GM10266 (cell line): ENCODE measurements around the gene NCLN.

ENCODE experiments used
- DNase-seq: peaks from one replicate; pipeline ENCODE4 v3.0.0; 2012; ENCODE audit errors: extremely low spot score
- TF ChIP-seq, protein P1 (sequence below): IDR thresholded peaks from 2 replicates; pipeline ENCODE4 v1.5.1; 2012; ENCODE audit warnings: mild to moderate bottlenecking, low read depth; ENCODE audit not compliant: control insufficient read depth, insufficient read depth; ENCODE audit errors: missing control alignments

Gene NCLN

DNA sequence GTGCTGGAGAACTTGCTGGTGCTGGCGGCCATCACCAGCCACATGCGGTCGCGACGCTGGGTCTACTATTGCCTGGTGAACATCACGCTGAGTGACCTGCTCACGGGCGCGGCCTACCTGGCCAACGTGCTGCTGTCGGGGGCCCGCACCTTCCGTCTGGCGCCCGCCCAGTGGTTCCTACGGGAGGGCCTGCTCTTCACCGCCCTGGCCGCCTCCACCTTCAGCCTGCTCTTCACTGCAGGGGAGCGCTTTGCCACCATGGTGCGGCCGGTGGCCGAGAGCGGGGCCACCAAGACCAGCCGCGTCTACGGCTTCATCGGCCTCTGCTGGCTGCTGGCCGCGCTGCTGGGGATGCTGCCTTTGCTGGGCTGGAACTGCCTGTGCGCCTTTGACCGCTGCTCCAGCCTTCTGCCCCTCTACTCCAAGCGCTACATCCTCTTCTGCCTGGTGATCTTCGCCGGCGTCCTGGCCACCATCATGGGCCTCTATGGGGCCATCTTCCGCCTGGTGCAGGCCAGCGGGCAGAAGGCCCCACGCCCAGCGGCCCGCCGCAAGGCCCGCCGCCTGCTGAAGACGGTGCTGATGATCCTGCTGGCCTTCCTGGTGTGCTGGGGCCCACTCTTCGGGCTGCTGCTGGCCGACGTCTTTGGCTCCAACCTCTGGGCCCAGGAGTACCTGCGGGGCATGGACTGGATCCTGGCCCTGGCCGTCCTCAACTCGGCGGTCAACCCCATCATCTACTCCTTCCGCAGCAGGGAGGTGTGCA, 6.6 kb upstream of the NCLN start:
- DNase-seq = no peak
- TF ChIP-seq, protein P1, sequence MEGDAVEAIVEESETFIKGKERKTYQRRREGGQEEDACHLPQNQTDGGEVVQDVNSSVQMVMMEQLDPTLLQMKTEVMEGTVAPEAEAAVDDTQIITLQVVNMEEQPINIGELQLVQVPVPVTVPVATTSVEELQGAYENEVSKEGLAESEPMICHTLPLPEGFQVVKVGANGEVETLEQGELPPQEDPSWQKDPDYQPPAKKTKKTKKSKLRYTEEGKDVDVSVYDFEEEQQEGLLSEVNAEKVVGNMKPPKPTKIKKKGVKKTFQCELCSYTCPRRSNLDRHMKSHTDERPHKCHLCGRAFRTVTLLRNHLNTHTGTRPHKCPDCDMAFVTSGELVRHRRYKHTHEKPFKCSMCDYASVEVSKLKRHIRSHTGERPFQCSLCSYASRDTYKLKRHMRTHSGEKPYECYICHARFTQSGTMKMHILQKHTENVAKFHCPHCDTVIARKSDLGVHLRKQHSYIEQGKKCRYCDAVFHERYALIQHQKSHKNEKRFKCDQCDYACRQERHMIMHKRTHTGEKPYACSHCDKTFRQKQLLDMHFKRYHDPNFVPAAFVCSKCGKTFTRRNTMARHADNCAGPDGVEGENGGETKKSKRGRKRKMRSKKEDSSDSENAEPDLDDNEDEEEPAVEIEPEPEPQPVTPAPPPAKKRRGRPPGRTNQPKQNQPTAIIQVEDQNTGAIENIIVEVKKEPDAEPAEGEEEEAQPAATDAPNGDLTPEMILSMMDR = no peak

DNA sequence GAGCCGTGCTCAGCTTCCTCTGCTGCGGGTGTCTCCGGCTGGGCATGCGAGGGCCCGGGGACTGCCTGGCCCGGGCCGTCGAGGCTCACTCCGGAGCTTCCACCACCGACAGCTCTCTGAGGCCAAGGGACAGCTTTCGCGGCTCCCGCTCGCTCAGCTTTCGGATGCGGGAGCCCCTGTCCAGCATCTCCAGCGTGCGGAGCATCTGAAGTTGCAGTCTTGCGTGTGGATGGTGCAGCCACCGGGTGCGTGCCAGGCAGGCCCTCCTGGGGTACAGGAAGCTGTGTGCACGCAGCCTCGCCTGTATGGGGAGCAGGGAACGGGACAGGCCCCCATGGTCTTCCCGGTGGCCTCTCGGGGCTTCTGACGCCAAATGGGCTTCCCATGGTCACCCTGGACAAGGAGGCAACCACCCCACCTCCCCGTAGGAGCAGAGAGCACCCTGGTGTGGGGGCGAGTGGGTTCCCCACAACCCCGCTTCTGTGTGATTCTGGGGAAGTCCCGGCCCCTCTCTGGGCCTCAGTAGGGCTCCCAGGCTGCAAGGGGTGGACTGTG, 5.9 kb upstream of the NCLN start:
- TF ChIP-seq, protein P1 = no peak
- DNase-seq = peak; percentile 58

DNA sequence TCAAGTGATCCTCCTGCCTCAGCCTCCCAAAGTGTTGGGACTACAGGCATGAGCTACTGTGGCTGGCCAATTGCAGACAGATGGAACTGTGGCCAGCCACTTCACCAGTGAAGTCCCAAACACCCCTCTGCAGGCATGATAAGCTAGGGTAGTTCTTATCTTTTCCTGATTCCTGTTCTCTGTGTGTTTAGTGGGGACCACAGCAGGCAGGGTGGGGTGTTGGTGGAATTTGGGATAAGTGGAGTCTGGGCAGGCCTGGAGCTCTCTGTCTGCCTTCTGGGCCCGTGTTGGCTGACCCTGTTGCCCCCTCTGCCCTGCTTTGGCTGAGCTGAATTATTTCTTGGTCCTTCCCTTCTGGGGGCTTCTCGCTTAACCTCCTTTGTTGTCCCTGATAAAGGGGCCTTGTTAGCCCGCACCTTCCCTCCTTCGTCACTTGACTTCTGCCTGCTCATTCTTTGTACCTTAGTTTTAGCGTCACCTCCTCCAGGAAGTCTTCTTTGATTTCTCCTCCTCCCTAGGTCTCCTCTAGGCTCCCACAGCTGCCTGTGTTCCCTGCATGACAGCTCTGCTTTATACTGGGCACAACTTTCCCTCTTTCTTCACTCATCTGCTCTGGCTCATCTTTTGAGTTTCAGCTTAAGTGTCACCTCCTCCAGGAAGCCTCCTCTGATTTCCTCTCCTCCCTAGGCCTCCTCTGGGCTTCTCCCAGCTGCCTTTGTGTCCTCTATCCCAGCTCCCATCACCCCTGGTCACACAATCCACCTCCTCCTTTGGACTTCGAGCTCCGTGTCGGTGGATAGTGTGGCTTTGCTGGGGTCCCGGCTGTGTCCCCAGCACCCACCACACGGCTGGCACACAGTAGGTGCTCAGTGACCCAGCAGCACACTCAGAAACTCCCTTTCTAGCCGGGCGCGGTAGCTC, 1.7 kb upstream of the NCLN start:
- TF ChIP-seq, protein P1 = no peak
- no peak for DNase-seq

DNA sequence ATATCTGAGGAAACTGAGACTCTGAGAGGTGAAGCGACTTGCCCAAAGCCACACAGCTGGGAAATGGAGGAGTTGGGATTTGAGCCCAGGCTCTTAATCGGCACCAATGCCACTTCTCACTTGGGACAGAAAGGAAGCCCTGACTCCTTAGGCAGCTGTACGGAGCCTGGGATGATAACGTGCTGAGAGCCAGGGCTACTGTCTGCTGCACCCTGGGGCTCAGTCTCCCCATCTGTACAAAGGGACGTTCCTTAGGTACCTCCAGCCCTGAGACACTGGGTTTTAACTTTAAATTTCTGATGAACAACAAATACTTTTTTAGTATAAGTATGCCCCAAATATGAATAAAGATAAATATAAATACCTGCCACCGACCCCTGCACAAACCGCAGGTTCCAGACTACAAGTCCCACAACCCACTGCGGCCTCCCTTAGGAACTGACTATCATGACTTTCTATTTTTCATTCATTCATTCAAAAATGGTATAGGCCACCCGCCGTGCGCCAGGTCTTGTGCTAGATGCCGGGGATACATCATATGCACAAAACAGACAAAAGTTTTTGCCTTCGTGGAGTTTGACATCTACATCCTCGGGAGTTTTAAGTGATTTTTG, 776 bp upstream of the NCLN start:
- TF ChIP-seq, protein P1 = no peak
- DNase-seq = no peak

DNA sequence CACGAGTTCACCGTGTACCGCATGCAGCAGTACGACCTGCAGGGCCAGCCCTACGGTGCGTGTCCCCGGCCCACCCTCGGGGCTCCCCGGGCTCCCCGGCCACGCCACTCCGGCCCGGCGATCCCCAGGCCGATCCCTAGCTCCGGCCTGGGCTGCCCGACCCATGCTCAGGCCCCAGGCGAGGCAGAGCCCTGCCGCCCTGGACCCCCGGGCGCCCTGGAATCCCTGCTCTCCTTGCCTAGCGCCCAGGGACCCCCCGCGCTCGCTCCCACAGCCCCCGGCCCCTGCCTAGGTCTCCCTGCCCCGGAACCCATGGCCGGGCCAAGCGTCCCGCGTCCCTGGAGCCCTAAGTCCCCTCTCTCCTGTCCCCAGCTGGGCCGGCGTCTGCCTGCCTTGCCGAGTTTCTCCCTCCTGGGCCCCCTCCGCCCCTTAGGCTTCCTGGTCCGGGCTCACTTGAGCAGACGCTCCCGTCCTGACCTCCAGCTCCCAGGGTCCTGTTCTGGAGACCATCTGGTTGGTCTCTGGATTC, 494 bp downstream of the NCLN start:
- no peak for DNase-seq
- TF ChIP-seq, protein P1 = no peak

DNA sequence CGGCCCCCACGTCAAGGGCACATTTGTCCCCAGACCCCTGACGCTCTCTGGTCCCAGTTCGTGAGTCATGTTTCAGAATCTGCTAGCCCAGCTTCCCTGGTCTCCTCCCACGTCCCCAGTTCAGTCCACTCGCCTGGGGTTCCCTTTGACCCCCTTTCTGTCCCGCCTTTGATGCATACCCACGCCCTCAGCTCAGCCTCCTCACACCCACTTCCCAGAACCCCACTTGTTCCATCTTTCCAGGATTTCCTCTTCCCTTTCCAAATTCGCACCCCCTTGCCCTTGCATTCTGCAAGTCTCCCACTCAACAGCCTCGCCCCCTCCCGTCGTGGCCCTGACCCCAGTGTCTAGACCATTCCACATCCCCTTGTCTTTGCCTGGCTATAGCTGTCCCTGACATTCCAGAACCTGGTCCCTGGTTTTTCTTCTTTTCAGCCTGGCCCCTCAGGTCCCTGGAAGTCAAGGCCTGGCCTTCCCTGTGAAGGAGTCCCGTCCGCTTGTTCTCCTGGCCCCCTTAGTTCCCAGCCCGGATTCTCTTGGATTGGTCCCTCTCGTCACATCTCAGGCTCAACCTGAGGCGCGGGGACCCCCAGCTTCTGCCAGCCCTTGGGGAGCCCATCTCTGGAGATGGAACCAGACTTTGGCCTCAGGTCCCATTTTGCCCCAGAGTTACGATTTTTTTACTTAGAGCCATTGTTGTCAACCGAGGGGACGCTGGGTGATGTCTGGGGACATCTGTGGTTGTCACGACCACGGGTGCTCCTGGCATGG, 1.3 kb downstream of the NCLN start:
- DNase-seq = no peak
- TF ChIP-seq, protein P1 = no peak
